Measurements from ENCODE around the gene MS4A4E. TPM values are rescaled to one million over a fixed set of nuclear protein-coding genes. Genes with fewer than 3 reads are reported as not detected.

Gene MS4A4E
- total and polyA plus RNA-seq, 2 of the 13 experiments (the other 11 are each of a cell fraction or from before 2014, with no cell fraction given), result not detected

GRCh38 chr11:60214386-60214785 is 28.6 kb downstream of the MS4A4E start:
- intact Hi-C loops (cut with micrococcal nuclease; ENCODE audit: unreplicated experiment) (no loop called here), in situ Hi-C loops (cut with HindIII; ENCODE audit: extremely low pct_ligation_motif_present, low pct_unique_long_range_greater_than_20kb) (no loop called here)
- H3K9me3 ChIP-seq (ENCODE audit: low read length), result no peaks in the 10 kb centered on the region
- BruUV-seq (replicated peaks), result no TSS peak
- H3K4me3 ChIP-seq (replicated peaks in 1 of 3; ENCODE audit: insufficient read depth in 1 of 3, low read depth in 2 of 3, low read length in 3 of 3), result no peak overlapping the region
- POLR2A ChIA-PET, result no interaction called here
- H3K27ac ChIP-seq (ENCODE audit: extremely low read length, insufficient read depth, low read length), result no peak overlapping the region
- no peaks in the 10 kb centered on the region for H3K27me3 ChIP-seq (ENCODE audit: control insufficient read depth in 1 of 2, insufficient read depth in 2 of 2, low read length in 2 of 2)
- ATAC-seq (no peak), FAIRE-seq (no peak), DNase-seq (ENCODE audit: low spot score) (no peak)
- H3K4me2 ChIP-seq (ENCODE audit: low read depth, low read length), result no peak overlapping the region
- WGBS (ENCODE audit: low lambda C conversion rate), result 13% methylated on average over 1 of the region's 1 CpG
- no peak overlapping the region for H3K9ac ChIP-seq (ENCODE audit: insufficient read depth, low read depth, low read length)
- no peak for TF ChIP-seq EZH2 (conservative IDR thresholded peaks at IDR 0.05; ENCODE audit: low read depth, low read length)
- TF ChIP-seq ZSCAN9 (CRISPR knock-in tag; IDR thresholded peaks at IDR 0.05; ENCODE audit: borderline replicate concordance), result no peak
- H4K20me1 ChIP-seq (ENCODE audit: insufficient read depth, low read length), result no peaks in the 10 kb centered on the region
- no peaks in the 10 kb centered on the region for H3K4me1 ChIP-seq (ENCODE audit: insufficient read depth, low read length)
- H3K36me3 ChIP-seq (replicated peaks in 1 of 2; ENCODE audit: control insufficient read depth in 1 of 2, insufficient read depth in 2 of 2, low read length in 2 of 2), result no peaks in the 10 kb centered on the region
- no peaks in the 10 kb centered on the region for H3K79me2 ChIP-seq (ENCODE audit: insufficient read depth, low read length)
- H2AFZ ChIP-seq (ENCODE audit: low read length), result no peak overlapping the region
- CTCF ChIA-PET (ENCODE audit: low intra/inter-chr PET ratio, low total read pairs), result no interaction called here

- 56% methylated on average over 4 of the region's 4 CpGs for WGBS (ENCODE audit: low lambda C conversion rate)
- no peaks in the 10 kb centered on the region for H3K79me2 ChIP-seq (ENCODE audit: insufficient read depth, low read length)
- TF ChIP-seq AKAP8 (CRISPR knock-in tag; IDR thresholded peaks at IDR 0.05), result no peak
- no peak for TF ChIP-seq ZNF646 (CRISPR knock-in tag; IDR thresholded peaks at IDR 0.05)
- no peak for DNase-seq (ENCODE audit: low spot score)
- H3K27ac ChIP-seq (ENCODE audit: extremely low read length, insufficient read depth, low read length), result no peak overlapping the region
- ChIA-PET POLR2A (no interaction called here), CTCF (ENCODE audit: low intra/inter-chr PET ratio, low total read pairs) (no interaction called here)
- in situ Hi-C loops (cut with HindIII; ENCODE audit: extremely low pct_ligation_motif_present, low pct_unique_long_range_greater_than_20kb), result no loop called here
- no peak overlapping the region for H2AFZ ChIP-seq (ENCODE audit: low read length)
- intact Hi-C loops (cut with micrococcal nuclease; ENCODE audit: unreplicated experiment), result no loop called here
- H3K9ac ChIP-seq (ENCODE audit: insufficient read depth, low read depth, low read length), result no peak overlapping the region
- ATAC-seq, result no peak
- H4K20me1 ChIP-seq (ENCODE audit: insufficient read depth, low read length), result no peaks in the 10 kb centered on the region
- no peak overlapping the region for H3K4me3 ChIP-seq (replicated peaks in 1 of 3; ENCODE audit: insufficient read depth in 1 of 3, low read depth in 2 of 3, low read length in 3 of 3)
- no TSS peak for BruUV-seq (replicated peaks)
- H3K4me2 ChIP-seq (ENCODE audit: low read depth, low read length), result no peak overlapping the region
- no peak for FAIRE-seq
- no peaks in the 10 kb centered on the region for H3K4me1 ChIP-seq (ENCODE audit: insufficient read depth, low read length)
- no peaks in the 10 kb centered on the region for H3K36me3 ChIP-seq (replicated peaks in 1 of 2; ENCODE audit: control insufficient read depth in 1 of 2, insufficient read depth in 2 of 2, low read length in 2 of 2)
- no peaks in the 10 kb centered on the region for H3K9me3 ChIP-seq (ENCODE audit: low read length)
- no peaks in the 10 kb centered on the region for H3K27me3 ChIP-seq (ENCODE audit: control insufficient read depth in 1 of 2, insufficient read depth in 2 of 2, low read length in 2 of 2)
Observed at GRCh38 chr11:60211206-60211605, 31.7 kb downstream of the MS4A4E start.

All from HepG2 (cell line).